Measurements from ENCODE around the gene SLC49A4. TPM values are rescaled to one million over a fixed set of nuclear protein-coding genes. Genes with fewer than 3 reads are reported as not detected.
"Not testable (repeated sequence)": the region's sequence is repeated elsewhere in the genome, so short reads cannot be mapped to it uniquely, and the experiment has no call there.

The SLC49A4 gene, protein sequence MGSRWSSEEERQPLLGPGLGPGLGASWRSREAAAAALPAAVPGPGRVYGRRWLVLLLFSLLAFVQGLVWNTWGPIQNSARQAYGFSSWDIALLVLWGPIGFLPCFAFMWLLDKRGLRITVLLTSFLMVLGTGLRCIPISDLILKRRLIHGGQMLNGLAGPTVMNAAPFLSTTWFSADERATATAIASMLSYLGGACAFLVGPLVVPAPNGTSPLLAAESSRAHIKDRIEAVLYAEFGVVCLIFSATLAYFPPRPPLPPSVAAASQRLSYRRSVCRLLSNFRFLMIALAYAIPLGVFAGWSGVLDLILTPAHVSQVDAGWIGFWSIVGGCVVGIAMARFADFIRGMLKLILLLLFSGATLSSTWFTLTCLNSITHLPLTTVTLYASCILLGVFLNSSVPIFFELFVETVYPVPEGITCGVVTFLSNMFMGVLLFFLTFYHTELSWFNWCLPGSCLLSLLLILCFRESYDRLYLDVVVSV
- 10 to 100 TPM; 15.7 to 16.8 (median 16.3) TPM for polyA plus RNA-seq (ENCODE audit: insufficient read length in 3 of 3)

DNA sequence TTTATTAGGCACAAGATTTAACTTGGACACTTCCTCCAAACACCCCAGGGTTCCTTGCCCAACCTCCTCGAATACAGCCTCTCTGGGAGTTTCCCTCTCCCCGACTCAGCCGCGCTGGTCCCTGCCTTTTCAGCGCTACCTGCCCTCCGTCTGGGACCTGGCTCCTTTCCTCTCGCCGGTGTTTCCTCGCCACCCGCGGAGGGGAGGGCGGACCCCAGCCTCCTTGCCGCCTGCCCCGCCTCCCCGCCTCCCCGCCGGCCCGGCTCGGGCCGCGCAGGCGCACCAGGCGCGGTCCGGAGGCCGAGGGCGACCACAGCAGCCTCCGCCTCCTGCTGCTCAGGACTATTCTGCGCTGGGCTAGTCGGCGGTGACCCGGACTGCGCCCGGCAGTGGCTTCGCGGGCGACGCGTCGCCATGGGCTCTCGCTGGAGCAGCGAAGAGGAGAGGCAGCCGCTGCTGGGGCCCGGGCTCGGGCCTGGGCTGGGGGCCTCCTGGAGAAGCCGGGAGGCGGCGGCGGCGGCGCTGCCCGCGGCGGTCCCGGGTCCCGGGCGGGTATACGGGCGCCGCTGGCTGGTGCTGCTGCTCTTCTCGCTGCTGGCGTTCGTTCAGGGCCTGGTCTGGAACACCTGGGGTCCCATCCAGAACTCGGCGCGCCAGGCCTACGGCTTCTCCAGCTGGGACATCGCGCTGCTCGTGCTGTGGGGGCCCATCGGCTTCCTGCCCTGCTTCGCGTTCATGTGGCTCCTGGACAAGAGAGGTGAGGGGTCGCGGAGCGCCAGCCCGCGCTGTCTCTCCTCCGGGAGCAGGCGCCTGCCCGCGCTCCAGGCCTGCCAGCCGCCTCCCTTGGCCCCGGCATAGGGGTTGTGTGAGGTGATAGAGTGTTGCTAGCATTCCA, at the start of gene SLC49A4:
SLC49A4 (plus strand) TSS at position 291 of the 895 bp plus-strand sequence; CDS start at position 415, 124 bp downstream.
- peak; percentile 47 to 71 (median 67) for DNase-seq (ENCODE audit: low read depth in 3 of 3, low spot score in 2 of 3)

DNA sequence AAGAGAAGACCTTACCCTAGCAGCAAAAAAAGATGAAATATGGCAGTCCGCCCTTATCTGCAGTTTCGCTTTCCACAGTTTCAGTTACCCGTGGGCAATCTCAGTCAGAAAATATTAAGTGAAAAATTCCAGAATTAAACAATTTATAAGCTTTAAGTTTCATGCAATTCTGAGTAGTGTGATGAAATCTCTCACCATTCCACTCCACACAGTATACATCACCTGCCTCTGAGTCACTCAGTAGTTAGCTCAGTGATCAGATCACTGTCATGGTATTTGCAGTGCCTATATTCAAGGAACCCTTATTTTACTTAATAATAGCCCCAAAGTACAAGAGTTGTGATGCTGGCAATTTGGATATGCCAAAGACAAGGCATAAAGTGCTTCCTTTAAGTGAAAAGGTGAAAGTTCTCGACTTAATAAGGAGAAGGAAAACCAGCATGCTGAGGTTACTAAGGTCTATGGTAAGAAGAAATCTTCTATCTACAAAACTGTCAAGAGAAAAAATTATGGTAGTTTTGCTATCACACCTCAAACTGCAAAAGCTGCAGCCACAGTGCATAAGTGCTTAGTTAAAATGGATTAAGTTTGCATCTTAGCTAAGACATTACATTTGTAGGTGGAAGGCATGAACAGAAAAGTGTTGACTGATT, 49.4 kb upstream of the SLC49A4 start:
- DNase-seq (ENCODE audit: low read depth in 3 of 3, low spot score in 2 of 3): no peak

DNA sequence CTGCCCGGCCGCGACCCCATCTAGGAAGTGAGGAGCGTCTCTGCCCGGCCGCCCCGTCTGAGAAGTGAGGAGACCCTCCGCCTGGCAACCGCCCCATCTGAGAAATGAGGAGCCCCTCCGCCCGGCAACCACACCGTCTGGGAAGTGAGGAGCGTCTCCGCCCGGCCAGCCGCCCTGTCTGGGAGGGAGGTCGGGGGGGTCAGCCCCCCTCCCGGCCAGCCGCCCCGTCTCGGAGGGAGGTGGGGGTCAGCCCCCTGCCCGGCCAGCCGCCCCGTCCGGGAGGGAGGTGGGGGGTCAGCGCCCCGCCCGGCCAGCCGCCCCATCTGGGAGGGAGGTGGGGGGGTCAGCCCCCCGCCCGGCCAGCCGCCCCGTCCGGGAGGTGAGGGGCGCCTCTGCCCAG, 47.6 kb upstream of the SLC49A4 start:
- not testable (repeated sequence) for DNase-seq (ENCODE audit: low read depth in 3 of 3, low spot score in 2 of 3)

DNA sequence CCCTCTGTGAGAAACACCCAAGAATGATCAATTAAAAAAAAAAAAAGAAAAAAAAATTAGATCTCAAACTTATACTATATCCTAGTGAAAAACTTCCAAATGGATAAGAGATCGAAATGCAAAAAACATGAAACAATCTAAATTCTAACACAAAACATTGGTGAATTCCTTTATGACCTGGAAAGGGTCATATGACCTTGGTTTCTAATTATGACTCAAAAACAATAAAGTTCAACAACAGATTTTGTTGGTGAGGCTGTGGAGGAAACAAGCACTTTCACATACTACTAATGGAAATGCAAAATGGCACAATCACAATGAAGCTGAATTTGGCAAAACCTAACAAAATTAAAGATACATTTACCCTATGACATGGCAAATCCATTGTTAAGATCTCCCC, 46.5 kb upstream of the SLC49A4 start:
- no peak for DNase-seq (ENCODE audit: low read depth in 3 of 3, low spot score in 2 of 3)

DNA sequence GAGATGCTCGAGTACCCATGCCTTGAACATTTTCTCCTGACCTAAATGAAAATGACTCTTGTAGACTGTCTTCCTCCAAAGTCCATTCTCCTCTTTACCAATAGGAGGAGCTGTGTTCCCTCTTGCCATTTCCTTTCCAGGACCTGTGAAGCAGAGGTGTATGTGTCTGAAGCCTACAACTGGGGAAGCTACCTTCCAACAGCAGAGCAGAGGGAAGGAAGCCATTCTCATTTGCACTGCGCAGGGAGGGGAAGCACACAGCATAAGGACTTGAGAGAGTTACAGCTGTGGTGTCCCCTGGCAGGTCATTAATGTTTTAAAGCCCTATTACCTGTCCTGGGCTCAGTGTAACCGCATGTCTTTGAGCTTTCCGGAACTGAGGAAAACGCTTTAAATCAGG, 39.9 kb upstream of the SLC49A4 start:
- DNase-seq (ENCODE audit: low read depth in 3 of 3, low spot score in 2 of 3): no peak

DNA sequence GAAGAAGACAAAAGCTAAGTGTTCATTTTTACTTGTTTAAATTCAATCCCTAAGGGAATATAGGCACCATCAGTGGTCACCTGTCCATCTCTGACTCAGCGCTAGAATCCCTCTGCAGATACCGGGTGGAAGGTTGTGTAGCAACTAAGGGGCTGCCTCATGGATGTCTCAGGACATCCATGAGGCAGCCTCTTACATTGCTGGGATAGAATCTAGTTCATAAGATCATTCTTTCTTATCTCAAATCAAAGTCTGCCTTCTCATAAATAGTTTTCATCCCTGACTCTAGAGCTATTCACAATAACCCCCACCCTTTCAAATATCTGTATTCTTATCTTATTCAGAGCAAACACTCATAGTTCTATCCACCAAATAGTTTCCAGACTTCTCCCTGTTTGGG, 39.4 kb upstream of the SLC49A4 start:
- no peak for DNase-seq (ENCODE audit: low read depth in 3 of 3, low spot score in 2 of 3)

DNA sequence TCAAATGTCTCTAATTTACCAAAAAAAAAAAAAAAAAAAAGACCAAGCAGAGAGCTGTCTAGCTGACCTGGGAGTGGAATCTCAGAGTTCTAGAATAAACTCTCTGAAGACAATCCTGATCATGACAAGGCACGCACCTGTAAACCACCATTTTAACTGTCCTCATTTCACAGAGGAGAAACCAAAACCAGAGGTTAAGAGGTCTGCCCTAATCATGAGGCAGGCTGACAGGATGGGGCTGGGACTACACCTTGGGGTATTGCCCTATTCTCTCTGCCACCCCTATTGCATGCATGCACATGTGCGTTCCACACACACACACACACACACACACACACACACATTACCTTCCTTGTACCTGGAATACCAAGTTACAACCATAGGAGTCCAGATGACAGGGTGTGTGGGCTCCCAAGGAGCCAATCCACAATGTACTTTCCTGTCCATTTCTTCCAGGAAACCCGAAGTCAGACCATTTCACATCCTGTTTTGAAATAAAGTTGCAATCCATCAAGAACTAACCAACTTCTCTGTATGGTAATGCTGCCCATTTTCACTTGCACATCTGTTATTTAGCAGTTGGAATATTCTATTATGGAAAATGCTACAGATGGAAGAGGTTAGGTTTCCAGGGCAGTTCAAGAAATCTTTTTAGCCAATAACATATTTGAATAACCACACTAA, 35.9 kb upstream of the SLC49A4 start:
- no peak for DNase-seq (ENCODE audit: low read depth in 3 of 3, low spot score in 2 of 3)

DNA sequence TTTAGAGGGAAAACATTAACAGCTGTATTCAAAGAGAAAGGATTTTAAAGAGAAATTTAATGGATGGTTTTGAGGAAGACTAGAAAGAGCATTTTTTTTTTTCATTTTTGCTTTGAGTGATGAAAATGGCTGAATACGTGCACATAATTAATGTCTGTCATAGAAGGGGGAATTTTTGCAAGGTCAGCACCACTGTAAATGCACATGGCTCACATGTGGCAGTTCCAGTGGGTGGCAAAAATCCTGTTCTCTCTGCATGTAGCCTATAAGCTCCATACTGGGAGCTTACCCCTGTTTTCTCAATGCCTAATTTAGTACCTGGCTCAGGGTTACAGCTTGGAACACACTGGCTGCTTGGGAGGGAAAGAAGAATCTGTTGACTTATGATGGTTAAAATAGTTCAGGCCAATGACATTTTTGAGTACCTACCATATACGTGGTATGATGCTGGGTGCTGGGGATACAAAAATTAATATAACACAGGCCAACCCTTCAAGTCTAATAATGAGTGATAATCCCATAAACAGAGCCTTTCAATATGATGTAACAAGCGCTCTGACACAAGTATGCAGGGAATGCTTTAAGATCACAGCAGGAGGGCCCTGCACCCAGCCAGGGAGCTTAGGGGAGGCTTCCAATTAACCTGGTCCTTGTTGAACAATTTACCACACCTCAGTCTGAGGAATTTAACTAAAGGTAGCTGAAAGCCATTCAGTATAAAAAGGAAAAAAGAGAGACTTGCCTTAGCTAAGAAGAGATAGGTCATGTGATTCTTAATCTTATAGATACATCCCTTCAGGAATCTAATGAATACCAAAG, 34.2 kb upstream of the SLC49A4 start:
- DNase-seq (ENCODE audit: low read depth in 3 of 3, low spot score in 2 of 3): no peak

DNA sequence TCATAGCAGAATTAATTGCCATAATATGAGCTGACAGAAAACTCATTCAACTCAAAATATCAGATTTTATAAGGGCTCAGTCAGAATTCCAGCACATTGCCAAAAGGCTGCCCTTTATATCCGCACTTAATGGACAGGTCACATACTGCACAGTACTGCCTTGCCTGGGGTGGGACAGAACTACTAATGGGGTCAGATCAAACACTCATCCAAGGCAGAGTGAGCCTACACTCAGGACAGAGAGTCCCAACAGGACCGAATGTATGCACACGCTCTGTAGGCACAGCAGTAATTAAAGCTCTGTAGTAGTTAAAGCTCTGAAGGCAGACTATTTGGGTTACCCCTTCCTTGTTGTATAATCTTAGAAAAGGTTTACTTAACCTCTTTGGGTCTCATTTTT, 28.4 kb upstream of the SLC49A4 start:
- no peak for DNase-seq (ENCODE audit: low read depth in 3 of 3, low spot score in 2 of 3)

DNA sequence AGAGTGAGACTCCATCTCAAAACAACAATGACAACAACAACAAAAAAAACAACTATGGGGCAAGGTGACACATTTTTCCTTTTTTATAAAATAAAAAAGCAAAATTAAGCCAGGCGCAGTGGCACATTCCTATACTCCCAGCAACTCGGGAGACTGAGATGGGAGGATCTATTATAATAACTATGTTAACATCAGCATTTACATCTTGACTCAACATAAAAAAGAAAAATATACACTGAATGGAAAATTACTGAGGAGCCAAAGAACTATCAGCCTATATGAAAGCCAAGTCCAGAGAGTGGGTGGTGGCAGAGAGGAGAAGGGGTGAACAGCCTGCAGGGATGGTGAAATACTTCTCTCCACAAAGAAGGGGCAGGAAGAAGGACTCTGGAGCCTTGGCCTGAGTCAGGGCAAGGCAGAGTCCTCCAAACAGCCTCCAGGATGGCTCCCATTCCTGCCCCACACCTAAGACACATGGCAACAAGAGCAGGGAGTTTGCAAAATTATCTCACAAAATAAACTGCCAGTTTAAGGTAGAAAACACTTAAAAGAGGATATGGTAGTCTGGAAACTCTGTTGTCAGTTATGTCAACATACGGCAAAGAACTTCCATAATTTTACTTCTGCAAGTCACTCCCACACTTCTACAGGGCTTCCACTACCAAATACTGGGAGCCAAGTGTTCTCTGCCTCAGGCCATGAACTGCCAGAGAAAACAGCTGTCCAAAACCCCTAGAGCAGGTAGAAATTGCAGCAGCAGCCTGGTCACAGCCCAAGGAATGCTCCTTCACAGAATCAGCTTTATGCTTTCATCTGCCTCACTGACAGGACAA, 27.1 kb upstream of the SLC49A4 start:
- no peak for DNase-seq (ENCODE audit: low read depth in 3 of 3, low spot score in 2 of 3)

DNA sequence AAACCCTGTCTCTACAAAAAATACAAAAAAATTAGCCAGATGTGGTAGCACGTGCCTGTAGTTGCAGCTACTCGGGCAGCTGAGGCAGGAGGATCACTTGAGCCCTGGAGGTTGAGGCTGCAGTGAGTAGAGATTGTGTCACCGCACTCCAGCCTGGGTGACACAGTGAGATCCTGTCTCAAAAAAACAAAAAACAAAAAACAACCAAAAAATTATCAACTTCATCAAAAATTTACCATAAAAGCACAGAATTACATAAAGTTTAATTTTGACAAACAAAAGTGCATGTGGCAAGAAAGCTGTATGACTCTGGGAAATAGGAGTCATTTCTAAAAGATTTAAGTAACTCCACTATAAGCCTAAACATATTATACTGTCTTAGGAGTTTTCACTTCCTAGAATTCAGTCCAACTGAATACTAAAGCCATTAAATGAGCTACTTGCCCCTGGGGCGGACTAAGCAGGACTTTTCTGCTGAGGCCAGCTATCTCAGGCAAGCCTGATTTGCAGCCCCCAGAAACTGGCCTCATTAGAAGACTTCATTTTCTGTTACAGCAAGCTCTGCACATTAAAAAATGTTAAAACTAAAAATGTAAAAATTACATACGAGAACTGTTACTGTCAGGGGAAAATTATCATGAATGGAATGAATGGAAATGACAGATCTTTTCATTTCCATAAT, 24.2 kb upstream of the SLC49A4 start:
- no peak for DNase-seq (ENCODE audit: low read depth in 3 of 3, low spot score in 2 of 3)

DNA sequence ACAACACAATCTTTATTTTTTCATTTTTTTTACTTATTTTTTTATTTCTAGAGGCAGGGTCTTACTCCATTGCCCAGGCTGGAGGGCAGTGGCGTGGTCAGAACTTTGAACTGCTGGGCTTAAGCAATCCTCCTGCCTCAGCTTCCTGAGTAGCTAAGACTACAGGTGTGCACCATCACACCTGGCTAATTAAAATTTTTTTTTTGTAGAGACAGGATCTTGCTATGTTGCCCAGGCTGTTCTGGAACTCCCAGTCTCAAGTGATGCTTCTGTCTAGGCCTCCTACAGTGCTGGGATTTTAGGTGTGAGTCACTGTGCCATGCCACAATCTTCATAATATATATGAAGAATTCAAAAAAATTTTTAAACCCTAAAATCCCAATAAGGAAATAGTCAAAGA, 22.0 kb upstream of the SLC49A4 start:
- no peak for DNase-seq (ENCODE audit: low read depth in 3 of 3, low spot score in 2 of 3)

DNA sequence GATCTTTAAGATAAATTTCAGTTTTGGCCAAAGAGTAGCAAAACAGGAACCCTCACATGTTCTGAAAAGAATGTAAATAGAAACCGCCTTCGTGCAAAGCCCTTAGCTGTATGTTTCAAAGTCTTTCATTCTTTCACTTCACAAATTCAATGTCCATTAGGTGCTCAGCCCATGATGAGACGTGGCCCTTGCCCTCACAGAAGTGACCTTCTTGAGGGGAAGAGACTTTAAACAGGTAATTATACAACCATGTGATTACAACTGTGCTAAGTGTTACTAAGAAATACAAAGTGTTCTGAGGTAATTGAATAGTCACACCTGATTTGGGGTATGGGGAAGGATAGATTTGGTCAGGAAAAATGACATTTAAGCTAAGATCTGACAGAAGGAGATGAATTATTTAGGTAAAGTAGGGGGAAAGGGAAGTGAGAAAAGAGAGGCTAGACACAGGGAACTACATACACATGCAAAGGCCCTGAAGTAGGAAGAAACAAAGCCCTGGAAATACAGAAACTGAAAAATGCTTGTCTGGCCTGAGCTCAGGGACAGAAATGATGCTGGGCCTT, 20.8 kb upstream of the SLC49A4 start:
- DNase-seq (ENCODE audit: low read depth in 3 of 3, low spot score in 2 of 3): no peak

DNA sequence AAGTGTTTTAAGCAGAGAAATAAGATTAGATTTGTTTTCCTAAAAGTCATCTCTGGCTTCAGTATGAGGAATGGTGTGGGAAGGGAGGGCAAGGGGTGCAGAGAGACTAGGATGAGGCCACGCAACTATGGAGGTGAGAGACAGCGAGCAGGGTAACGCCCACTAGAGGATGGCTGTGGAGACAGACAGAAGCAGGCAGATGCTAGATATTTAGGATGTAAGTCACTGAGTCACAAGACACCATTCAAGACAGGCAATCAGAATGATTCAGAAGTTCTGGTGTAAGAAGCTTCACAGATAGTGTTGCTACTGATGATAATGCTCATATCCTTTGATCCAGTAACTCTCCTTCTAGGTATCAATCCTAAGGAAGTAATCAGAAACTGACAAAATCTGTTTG, 20.3 kb upstream of the SLC49A4 start:
- DNase-seq (ENCODE audit: low read depth in 3 of 3, low spot score in 2 of 3): no peak

DNA sequence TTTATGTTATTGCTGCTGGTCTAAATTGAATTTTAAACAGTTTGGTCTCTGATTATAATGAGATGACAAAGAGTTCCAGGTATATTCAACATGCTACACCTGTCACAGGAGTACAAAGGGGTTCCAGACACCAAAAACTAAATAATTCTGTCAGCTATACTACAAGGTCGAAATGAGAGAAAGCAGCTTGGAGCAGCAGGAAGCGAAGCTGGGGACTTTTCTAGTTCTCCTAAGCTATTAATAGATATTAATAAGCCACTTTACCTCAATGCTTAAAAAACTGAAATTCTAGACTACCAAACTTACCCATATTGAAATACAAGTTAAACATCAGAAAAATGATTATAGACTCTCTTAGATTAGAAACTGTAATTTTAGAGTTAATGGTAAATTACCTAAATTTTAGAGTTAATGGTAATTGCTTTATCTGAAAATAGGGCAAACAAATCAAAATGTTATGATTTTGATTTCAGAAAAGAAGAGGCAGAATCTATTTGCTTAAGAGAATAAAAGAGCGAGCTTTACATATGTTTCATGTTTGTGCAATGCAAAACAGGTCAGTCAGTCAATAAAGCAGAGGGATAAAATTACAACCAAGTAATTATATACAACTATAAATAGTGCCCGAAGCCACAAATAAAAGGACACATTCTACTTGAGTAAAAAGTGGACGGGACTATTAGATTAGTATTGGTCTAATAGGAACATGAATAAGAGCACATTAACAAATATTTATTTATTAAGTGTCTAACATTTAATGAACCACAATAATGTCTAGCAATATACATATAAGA, 18.0 kb upstream of the SLC49A4 start:
- no peak for DNase-seq (ENCODE audit: low read depth in 3 of 3, low spot score in 2 of 3)

DNA sequence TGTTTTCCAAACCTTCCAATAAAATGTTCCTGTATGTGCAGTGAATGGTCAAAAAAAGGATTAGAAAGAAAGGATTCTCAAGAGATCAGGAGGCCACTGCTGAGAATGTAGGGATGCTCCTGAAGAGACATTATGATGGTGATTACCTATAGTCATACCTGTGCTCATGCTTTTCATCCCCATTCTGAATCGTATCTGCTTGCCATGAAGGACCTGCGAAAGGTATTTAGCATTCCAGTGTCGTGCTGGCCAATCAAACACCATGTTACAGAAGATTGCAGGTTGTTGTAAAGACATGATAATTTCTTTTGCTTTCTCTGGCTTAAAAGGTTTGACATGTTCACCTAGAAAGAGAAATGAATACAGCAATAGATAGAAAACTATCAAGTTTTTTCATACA, 17.3 kb upstream of the SLC49A4 start:
- DNase-seq (ENCODE audit: low read depth in 3 of 3, low spot score in 2 of 3): no peak

DNA sequence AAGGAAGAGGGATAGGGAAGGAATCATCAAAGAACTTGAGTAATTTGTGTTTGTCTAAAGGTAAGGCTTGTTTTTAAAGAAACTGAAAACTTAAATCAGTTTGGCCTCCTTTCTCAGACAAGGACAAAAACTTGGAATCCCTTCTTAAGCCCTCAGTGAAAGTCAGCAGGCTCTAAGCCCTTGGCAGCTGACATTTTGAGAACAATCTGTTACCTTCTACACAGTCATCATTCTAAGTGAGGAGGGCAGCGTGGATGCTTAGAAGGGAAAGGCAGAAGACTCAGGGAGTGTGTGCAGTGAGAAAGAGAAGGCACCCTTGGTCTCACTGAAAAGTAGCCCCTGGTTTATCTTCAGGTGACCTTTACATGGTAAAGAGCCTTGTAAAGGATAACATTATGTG, 12.1 kb upstream of the SLC49A4 start:
- no peak for DNase-seq (ENCODE audit: low read depth in 3 of 3, low spot score in 2 of 3)

Data from right renal cortex interstitium (tissue), 3 donors.